ENCODE measurements around the gene OSBPL1A. TPM values are rescaled to one million over a fixed set of nuclear protein-coding genes. Genes with fewer than 3 reads are reported as not detected.
A peak's percentile ranks its signal among the peaks of the same experiment; 100 is the strongest.

The OSBPL1A gene
- total and polyA plus RNA-seq, 4 donors, result 12.6 to 38.8 (median 26.0) TPM

GRCh38 chr18:24428709-24429108 is 31.1 kb upstream of the OSBPL1A start:
- no peak overlapping the region for H3K27ac ChIP-seq (ENCODE audit: low read depth in 1 of 2, low read length in 1 of 2)
- DNase-seq (no peak), ATAC-seq (ENCODE audit: insufficient read depth, low FRiP score) (no peak)
- peaks cover 1 to 18% (median 9%) of the 10 kb centered on the region in 4 donors for H3K36me3 ChIP-seq (ENCODE audit: control insufficient read depth in 4 of 4, insufficient read depth in 4 of 4, low read length in 4 of 4)
- no peak overlapping the region for H3K4me3 ChIP-seq
- H3K9ac ChIP-seq (ENCODE audit: insufficient read depth in 1 of 2, low read length in 2 of 2), result no peak overlapping the region
- H3K27me3 ChIP-seq (ENCODE audit: control insufficient read depth in 3 of 3, insufficient read depth in 3 of 3, low read length in 2 of 3), result peaks cover 0 to 11% (median 4%) of the 10 kb centered on the region in 3 donors
- 80 to 93% methylated on average over 3 of the region's 3 CpGs for WGBS, 2 donors
- H3K4me1 ChIP-seq (ENCODE audit: control insufficient read depth in 5 of 5, insufficient read depth in 5 of 5, low read length in 5 of 5), result peaks cover 0 to 7% (median 5%) of the 10 kb centered on the region in 5 donors
- H3K9me3 ChIP-seq (ENCODE audit: control insufficient read depth in 4 of 4, insufficient read depth in 3 of 4, low read length in 3 of 4), result no peaks in the 10 kb centered on the region
- TF ChIP-seq, protein P1, sequence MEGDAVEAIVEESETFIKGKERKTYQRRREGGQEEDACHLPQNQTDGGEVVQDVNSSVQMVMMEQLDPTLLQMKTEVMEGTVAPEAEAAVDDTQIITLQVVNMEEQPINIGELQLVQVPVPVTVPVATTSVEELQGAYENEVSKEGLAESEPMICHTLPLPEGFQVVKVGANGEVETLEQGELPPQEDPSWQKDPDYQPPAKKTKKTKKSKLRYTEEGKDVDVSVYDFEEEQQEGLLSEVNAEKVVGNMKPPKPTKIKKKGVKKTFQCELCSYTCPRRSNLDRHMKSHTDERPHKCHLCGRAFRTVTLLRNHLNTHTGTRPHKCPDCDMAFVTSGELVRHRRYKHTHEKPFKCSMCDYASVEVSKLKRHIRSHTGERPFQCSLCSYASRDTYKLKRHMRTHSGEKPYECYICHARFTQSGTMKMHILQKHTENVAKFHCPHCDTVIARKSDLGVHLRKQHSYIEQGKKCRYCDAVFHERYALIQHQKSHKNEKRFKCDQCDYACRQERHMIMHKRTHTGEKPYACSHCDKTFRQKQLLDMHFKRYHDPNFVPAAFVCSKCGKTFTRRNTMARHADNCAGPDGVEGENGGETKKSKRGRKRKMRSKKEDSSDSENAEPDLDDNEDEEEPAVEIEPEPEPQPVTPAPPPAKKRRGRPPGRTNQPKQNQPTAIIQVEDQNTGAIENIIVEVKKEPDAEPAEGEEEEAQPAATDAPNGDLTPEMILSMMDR (IDR thresholded peaks at IDR 0.05; ENCODE audit: control extremely low read depth, extremely low read depth), result no peak

DNA sequence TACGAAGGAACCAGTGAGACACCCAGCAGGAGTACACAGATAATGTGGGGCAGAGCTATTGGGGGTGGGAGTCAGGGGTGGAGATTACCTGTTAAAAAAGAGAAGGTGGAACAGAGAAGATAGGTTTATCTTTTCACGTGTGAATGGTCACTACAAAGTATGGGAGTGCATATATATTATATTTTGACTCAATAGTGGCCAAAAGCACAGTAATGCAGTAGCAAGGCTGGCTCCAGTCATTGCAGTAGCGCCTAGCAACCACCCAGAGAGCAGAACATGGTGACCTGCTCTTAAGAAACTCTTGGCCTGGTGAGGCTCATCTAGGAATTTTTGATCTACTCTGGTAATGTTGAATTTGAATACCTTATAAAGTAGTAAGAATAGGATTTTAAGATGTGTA is 29.9 kb upstream of the OSBPL1A start:
- WGBS, 2 donors, result 60 to 70% methylated on average over 3 of the region's 3 CpGs
- H3K9ac ChIP-seq (ENCODE audit: insufficient read depth in 1 of 2, low read length in 2 of 2), result no peak overlapping the region
- no peak for ATAC-seq (ENCODE audit: insufficient read depth, low FRiP score)
- H3K4me3 ChIP-seq, result no peak overlapping the region
- TF ChIP-seq, protein P1 (IDR thresholded peaks at IDR 0.05; ENCODE audit: control extremely low read depth, extremely low read depth), result no peak
- H3K27ac ChIP-seq (ENCODE audit: low read depth in 1 of 2, low read length in 1 of 2), result no peak overlapping the region
- peaks cover 1 to 14% (median 7%) of the 10 kb centered on the region in 4 donors for H3K36me3 ChIP-seq (ENCODE audit: control insufficient read depth in 4 of 4, insufficient read depth in 4 of 4, low read length in 4 of 4)
- H3K9me3 ChIP-seq (ENCODE audit: control insufficient read depth in 4 of 4, insufficient read depth in 3 of 4, low read length in 3 of 4), result peaks cover 0 to under 1% (median 0%) of the 10 kb centered on the region in 4 donors
- H3K4me1 ChIP-seq (ENCODE audit: control insufficient read depth in 5 of 5, insufficient read depth in 5 of 5, low read length in 5 of 5), result peaks cover 0 to 7% (median 5%) of the 10 kb centered on the region in 5 donors
- H3K27me3 ChIP-seq (ENCODE audit: control insufficient read depth in 3 of 3, insufficient read depth in 3 of 3, low read length in 2 of 3), result peaks cover 0 to 15% (median 12%) of the 10 kb centered on the region in 3 donors
- DNase-seq, result peak in 2 of 3 donors; percentile 6 to 25

- 2% methylated on average over 64 to 82 of the region's 82 CpGs for WGBS, 2 donors
- Histone ChIP-seq H3K27ac (ENCODE audit: low read depth in 1 of 2, low read length in 1 of 2) (peak within 1 kb of the TSS; percentile 89 to 95), H3K4me3 (peak within 1 kb of the TSS; percentile 92), H3K4me1 (ENCODE audit: control insufficient read depth in 5 of 5, insufficient read depth in 5 of 5, low read length in 5 of 5) (peaks cover 0 to 7% (median 5%) of the 10 kb centered on the region in 5 donors), H3K9ac (ENCODE audit: insufficient read depth in 1 of 2, low read length in 2 of 2) (peak within 1 kb of the TSS; percentile 44 to 63), H3K27me3 (ENCODE audit: control insufficient read depth in 3 of 3, insufficient read depth in 3 of 3, low read length in 2 of 3) (peaks cover 0 to 15% (median 15%) of the 10 kb centered on the region in 3 donors), H3K9me3 (ENCODE audit: control insufficient read depth in 4 of 4, insufficient read depth in 3 of 4, low read length in 3 of 4) (peaks cover 0 to 4% (median 0%) of the 10 kb centered on the region in 4 donors), H3K36me3 (ENCODE audit: control insufficient read depth in 4 of 4, insufficient read depth in 4 of 4, low read length in 4 of 4) (peaks cover 1 to 10% (median 6%) of the 10 kb centered on the region in 4 donors)
- DNase-seq, result peak; percentile 89 to 92 (median 90)
- TF ChIP-seq, protein P1 (IDR thresholded peaks at IDR 0.05; ENCODE audit: control extremely low read depth, extremely low read depth), result no peak
- ATAC-seq (ENCODE audit: insufficient read depth, low FRiP score), result peak; percentile 99
Measured at GRCh38 chr18:24426398-24427294, 29.0 kb upstream of the OSBPL1A start, which contains the start of gene IMPACT. IMPACT (plus strand) TSS chr18:24426670; CDS start chr18:24426757, 87 bp downstream.

Measured in lung (tissue), 12 donors.